Stimulated activated memory B cell treated with anti-CD40 and anti-IgM and Interleukin-4, amounts not matched to agents 10 μg/mL and 1 μg/mL and 100 μg/mL, for 72 hours (primary cell): ENCODE measurements around the gene TLE3.

Source experiments
- ATAC-seq: fragments of 150-1000 bp; cut with Tn5 transposase; 2 replicates; pipeline ENCODE4 v1.10.0; 2021
- H3K27ac Mint-ChIP-seq: one replicate; pipeline ENCODE4 v1.8.0; 2022; ENCODE audit warnings: mild to moderate bottlenecking, mixed read lengths
- H3K27me3 Mint-ChIP-seq: one replicate; pipeline ENCODE4 v1.8.0; 2022; ENCODE audit warnings: mixed read lengths
- H3K36me3 Mint-ChIP-seq: one replicate; pipeline ENCODE4 v1.8.0; 2022; ENCODE audit warnings: mixed read lengths
- H3K4me1 Mint-ChIP-seq: one replicate; pipeline ENCODE4 v1.8.0; 2022; ENCODE audit warnings: mixed read lengths
- H3K4me3 Mint-ChIP-seq: one replicate; pipeline ENCODE4 v1.8.0; 2022; ENCODE audit warnings: mild to moderate bottlenecking, moderate library complexity, mixed read lengths
- H3K9me3 Mint-ChIP-seq: one replicate; pipeline ENCODE4 v1.8.0; 2022; ENCODE audit warnings: mixed read lengths

The TLE3 gene

DNA sequence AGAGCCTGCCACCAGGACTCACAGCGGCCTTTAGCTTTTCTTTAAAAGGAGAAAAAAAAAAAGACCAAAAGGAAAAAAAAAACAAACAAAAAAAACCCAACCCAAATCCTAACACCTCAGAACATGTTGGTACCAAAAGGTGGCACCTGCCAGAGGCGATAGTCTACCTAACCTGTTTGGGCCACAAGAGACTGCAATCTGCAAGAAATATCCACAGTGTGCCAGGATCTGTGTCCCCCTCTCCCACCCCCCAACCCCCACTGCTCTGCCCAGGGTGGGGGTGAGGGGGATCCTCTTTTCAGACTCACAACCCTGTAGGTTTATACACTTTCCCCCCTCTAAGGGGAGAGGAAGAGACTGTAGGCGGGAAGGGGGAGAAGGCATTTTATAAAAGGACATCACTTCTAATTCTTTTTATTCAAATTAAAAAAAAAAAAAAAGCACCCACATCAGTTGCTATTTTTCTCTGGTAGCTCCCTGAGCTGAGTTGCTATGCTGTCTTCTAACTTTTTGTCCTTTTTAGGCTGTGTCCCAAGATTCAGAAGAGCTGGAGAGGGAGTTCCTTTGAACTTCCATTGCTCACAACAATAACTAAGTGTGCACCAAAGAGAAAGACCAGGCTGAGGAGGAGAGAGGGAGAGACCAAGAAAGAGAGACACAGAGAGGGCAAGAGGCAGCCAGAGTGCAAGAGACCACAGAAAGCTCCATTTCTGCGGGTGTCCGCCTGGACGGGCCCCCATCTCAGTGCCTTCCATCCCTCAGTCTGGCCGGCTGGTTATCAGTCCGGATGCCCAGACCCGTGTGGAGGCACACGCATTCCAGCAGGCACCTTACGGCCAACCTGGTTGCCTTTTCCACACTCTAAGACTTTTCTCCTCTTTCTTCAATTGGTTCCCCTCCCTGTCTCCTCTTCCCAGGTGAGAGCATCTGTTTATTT lies 48.9 kb downstream of the TLE3 start:
- Mint-ChIP-seq H3K4me3 (no peak overlapping the region), H3K27me3 (no peaks in the 10 kb centered on the region), H3K9me3 (peaks cover 3% of the 10 kb centered on the region), H3K27ac (peak overlapping the region; percentile 56), H3K36me3 (peaks cover 60% of the 10 kb centered on the region), H3K4me1 (peaks cover 7% of the 10 kb centered on the region)
- no peak for ATAC-seq

DNA sequence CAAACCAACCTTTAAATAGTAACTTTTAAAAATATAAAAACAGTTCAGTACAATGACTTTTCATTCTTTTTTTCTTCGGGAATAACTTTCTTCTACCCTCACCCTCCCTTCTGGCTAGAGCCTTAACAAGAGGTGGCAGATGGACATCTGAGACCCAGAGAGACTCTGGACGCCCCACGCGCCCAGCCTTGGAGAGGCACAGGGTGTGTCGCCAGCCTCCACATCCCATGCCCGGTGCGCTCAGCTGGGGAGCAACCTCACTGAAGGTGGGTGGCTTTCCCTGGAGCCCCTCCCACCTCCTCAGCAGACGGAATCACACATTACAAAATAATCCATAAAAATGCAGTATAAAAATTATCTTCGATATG lies 49.5 kb downstream of the TLE3 start:
- no peak for ATAC-seq
- H3K36me3 Mint-ChIP-seq: peaks cover 57% of the 10 kb centered on the region
- peaks cover 3% of the 10 kb centered on the region for H3K9me3 Mint-ChIP-seq
- H3K4me3 Mint-ChIP-seq: no peak overlapping the region
- H3K27ac Mint-ChIP-seq: no peak overlapping the region
- H3K4me1 Mint-ChIP-seq: peaks cover under 1% of the 10 kb centered on the region
- H3K27me3 Mint-ChIP-seq: no peaks in the 10 kb centered on the region

DNA sequence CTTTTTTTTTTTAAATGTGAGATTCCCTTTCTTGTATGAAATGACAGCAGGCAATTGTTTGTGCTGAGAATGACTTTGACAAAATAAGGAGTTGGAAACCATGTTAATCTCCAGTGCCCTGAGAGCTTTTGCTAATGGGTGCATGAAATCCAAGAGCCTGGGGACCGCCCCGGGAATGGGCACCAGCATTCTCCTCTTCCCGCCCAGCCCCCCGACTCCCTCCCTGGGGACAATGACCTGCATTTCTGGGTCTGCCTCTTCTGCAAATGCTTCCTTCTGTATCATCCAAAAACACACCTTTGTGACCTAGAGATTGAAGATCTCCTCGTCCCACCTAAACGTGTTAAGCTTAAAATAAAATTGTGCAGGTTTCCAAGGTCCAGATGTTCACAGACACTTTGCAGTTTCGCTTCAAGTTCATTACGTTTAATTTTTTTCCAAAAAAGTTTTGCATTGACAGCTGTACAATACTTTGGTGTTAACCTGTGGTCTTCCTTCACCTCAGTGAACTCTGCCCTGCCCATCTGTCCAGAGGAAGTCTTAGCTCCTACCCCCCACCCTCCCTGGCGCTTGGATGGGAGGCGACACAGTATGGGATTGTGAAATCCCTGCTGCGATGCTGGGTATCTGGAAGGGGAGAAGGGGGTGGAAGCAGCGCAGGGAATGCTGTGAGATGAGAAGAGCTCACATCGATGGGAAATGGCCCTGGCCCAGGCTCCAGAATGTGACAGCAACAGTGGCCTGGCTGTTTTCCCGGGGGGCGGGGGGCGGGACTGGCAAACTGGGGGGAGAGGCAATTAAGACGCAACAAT lies 50.1 kb downstream of the TLE3 start:
- no peak overlapping the region for H3K4me3 Mint-ChIP-seq
- peaks cover 6% of the 10 kb centered on the region for H3K9me3 Mint-ChIP-seq
- peak overlapping the region; percentile 18 for H3K27ac Mint-ChIP-seq
- H3K36me3 Mint-ChIP-seq: peaks cover 57% of the 10 kb centered on the region
- ATAC-seq: no peak
- peaks cover 4% of the 10 kb centered on the region for H3K4me1 Mint-ChIP-seq
- no peaks in the 10 kb centered on the region for H3K27me3 Mint-ChIP-seq

DNA sequence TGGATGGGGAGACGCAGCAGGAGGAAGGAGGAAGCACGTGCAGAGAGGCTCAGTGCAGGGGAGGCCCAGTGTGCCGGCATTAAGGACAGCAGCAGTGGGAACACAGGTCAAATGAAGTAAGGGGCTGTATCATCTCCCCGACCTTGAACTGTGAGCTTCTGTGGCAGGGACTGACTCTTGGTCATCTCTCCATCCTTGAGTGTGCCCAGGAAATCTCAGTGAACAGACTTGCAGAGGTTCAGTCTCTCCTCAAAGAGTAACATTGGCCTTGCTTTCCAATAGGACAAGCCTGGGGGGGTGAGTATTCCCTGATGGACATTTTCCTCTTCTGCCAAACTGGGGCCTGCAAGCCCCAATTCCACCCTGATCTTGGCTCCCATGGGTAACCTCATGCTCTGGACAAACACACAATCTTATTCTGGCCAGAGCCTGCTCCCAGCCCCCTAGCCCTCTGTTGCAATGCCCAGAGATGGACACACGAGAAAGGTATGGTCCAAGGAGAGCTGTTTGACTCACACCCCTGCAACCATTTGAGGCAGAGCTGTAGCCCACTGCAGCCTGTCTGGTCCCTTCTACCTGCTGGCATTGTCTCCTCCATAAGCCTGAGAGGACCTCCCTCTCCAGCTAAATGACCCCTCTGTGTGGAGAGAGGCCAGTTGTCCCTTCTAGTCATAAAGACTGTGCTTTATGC lies 50.9 kb downstream of the TLE3 start:
- peak overlapping the region; percentile 18 for H3K27ac Mint-ChIP-seq
- no peak for ATAC-seq
- no peak overlapping the region for H3K4me3 Mint-ChIP-seq
- peaks cover 58% of the 10 kb centered on the region for H3K36me3 Mint-ChIP-seq
- peaks cover 12% of the 10 kb centered on the region for H3K4me1 Mint-ChIP-seq
- H3K9me3 Mint-ChIP-seq: peaks cover 8% of the 10 kb centered on the region
- H3K27me3 Mint-ChIP-seq: no peaks in the 10 kb centered on the region

DNA sequence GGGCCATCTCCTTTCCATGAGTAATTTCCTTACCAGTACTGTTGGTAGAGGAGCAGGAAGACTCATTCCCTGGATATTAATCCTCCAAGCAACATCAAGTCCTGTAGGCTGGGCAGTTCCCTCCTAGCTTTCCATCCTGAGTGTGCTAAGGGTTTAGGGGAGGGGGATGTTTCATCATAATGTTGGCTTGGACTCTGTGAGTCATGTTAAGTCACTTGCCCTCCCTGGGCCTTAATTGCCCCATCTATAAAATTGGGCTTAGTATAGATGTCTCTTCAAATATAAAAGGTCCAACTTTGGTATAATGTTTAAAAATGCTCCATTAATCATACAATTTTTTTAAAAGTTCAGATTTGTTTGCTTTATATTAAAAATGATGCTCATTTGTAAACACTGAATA lies 52.7 kb downstream of the TLE3 start:
- no peak for ATAC-seq
- Mint-ChIP-seq H3K4me1 (peaks cover 23% of the 10 kb centered on the region), H3K36me3 (peaks cover 42% of the 10 kb centered on the region), H3K9me3 (peaks cover 8% of the 10 kb centered on the region), H3K27ac (no peak overlapping the region), H3K4me3 (no peak overlapping the region), H3K27me3 (no peaks in the 10 kb centered on the region)

DNA sequence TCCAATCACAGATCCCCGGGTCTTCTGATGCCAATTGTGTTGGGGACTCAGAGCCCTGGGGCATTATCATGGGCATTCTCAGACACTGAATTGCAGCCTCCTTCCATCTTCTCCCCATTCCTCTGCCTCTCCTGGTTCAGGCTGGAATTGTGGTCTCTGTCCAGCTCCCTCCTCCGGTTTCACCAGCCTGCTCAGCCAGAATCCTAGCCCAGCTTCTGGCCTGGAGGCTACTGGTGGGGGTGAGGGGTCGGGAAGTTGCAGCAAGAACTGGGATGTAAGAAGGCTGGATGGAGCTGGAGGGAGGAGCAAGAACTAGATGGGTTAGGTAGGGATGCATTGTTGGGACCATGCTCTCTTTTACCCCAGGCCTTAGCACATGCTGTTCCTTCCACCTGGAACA lies 53.5 kb downstream of the TLE3 start:
- H3K9me3 Mint-ChIP-seq: peaks cover 8% of the 10 kb centered on the region
- no peak overlapping the region for H3K27ac Mint-ChIP-seq
- H3K4me1 Mint-ChIP-seq: peaks cover 28% of the 10 kb centered on the region
- H3K4me3 Mint-ChIP-seq: no peak overlapping the region
- H3K27me3 Mint-ChIP-seq: no peaks in the 10 kb centered on the region
- no peak for ATAC-seq
- peaks cover 33% of the 10 kb centered on the region for H3K36me3 Mint-ChIP-seq

DNA sequence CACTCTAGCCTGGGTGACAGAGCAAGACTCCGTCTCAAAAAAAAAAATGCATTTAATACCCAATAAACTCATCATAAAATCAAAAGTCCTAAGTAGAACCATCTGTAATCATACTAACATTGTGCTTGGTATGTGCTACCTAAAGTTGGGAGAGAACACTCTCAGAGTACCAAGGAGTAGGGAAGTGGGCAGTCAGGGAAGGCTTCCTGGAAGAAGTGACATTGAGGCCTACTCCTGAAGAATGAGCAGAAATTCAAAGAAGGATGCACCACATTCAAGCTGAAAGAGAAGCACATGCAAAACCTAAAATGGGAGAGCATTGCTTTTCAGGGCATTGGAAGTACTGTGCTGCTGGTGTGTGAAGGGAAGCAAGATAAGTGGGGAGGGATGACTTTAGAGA lies 54.1 kb downstream of the TLE3 start:
- H3K36me3 Mint-ChIP-seq: peaks cover 28% of the 10 kb centered on the region
- no peak for ATAC-seq
- H3K9me3 Mint-ChIP-seq: peaks cover 8% of the 10 kb centered on the region
- no peak overlapping the region for H3K27ac Mint-ChIP-seq
- no peak overlapping the region for H3K4me3 Mint-ChIP-seq
- peaks cover 34% of the 10 kb centered on the region for H3K4me1 Mint-ChIP-seq
- no peaks in the 10 kb centered on the region for H3K27me3 Mint-ChIP-seq

DNA sequence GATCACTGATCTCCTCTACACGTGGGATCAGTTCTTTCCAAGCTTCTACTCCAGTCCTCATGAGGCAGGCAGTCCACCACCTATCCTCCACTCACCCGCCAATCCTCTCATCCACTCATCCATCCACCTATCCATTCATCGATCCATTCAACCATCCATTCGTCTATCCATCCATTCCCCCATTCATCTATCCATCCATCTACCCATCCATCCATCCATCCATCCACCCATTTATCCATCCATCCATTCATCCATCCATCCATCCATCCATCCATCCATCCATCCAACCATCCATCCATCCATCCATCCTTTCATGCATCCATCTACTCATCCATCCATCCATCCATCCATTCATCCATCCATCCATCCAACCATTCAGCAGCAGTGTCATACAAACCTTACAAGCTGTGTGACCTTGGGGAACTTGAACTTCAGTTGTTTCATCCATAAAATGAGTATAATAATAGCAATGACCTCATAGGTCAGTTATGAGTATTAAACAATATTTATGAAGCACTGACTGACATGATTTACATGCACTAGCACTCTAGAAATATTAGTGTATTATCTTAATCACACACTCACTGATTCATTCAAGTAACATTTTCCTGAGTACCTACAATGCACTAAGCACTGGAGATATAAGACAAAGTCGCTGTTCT lies 55.0 kb downstream of the TLE3 start:
- H3K27ac Mint-ChIP-seq: peak overlapping the region; percentile 11
- no peak for ATAC-seq
- H3K4me1 Mint-ChIP-seq: peaks cover 43% of the 10 kb centered on the region
- peaks cover 28% of the 10 kb centered on the region for H3K36me3 Mint-ChIP-seq
- no peak overlapping the region for H3K4me3 Mint-ChIP-seq
- H3K27me3 Mint-ChIP-seq: no peaks in the 10 kb centered on the region
- peaks cover 8% of the 10 kb centered on the region for H3K9me3 Mint-ChIP-seq

DNA sequence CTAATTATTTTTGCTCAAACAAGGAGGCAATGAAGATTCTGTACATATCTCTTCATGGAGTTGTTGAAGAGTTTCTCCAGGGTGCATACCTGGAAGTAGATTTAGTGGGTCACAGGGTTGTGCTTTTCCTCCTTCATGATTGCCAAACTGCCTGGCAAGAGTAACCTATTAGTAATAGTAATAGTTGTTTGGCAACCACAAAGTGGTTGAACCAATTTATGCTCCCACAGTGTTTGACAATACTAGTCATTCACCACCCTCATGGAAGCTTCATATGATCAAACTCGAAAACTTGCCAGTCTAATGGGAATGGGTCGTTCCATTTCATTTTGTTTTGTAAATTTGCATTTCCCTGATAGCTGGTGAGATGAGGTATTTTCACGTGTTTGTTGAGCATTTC lies 57.8 kb downstream of the TLE3 start:
- Mint-ChIP-seq H3K9me3 (peaks cover 8% of the 10 kb centered on the region), H3K36me3 (peaks cover 22% of the 10 kb centered on the region), H3K27me3 (no peaks in the 10 kb centered on the region), H3K4me1 (peaks cover 70% of the 10 kb centered on the region), H3K4me3 (no peak overlapping the region), H3K27ac (no peak overlapping the region)
- no peak for ATAC-seq

DNA sequence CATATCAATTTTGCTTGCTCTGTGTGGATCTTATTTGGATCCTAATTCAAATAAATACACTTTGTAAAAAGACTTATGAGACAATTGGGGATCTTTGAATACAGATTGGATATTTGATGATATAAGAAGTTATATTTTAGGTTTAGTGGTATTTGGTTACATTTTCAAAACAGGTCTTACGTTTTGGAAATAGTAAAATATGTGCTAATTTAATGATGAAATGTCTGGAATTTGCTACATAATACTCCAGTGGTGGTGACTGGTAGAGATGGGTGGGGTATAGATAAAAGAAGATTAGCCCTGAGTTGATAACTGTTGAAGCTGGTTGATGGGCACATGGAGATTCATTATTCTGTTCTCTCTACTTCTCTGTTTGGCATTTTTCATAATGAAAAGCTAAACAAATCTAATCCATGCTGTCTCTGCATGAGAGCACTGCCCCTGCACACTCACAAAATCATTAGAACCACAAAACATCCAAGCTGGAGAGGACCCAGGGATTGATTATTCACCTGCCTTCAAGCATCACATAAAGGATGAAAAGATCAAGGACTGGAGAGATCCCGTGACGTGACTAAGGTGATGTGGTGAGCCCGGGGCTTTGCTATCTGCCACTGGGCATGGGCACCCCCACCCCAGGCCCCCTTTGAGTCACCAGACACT lies 58.9 kb downstream of the TLE3 start:
- peaks cover 12% of the 10 kb centered on the region for H3K36me3 Mint-ChIP-seq
- peaks cover 5% of the 10 kb centered on the region for H3K9me3 Mint-ChIP-seq
- no peak overlapping the region for H3K4me3 Mint-ChIP-seq
- H3K4me1 Mint-ChIP-seq: peaks cover 81% of the 10 kb centered on the region
- no peaks in the 10 kb centered on the region for H3K27me3 Mint-ChIP-seq
- peak overlapping the region; percentile 60 for H3K27ac Mint-ChIP-seq
- no peak for ATAC-seq

DNA sequence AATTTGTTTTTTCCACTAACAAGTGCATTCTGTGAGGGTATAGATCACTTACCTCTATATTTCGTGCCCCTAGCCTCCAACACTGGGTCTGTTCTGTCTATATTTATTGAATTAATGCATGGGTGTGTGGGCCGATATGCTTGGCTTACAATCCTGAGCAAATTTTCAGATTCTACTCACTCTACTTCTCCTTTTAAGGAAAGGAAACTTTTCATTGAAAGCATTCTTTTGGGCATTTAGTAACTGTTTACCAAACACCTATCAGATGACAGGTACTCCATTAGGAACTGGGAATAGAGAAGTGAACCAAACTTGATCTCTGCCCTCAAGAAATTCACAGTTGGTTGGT lies 60.5 kb downstream of the TLE3 start:
- H3K27ac Mint-ChIP-seq: peak overlapping the region; percentile 77
- no peak overlapping the region for H3K4me3 Mint-ChIP-seq
- no peaks in the 10 kb centered on the region for H3K27me3 Mint-ChIP-seq
- H3K9me3 Mint-ChIP-seq: no peaks in the 10 kb centered on the region
- peak; percentile 22 for ATAC-seq
- no peaks in the 10 kb centered on the region for H3K36me3 Mint-ChIP-seq
- H3K4me1 Mint-ChIP-seq: peaks cover 75% of the 10 kb centered on the region

DNA sequence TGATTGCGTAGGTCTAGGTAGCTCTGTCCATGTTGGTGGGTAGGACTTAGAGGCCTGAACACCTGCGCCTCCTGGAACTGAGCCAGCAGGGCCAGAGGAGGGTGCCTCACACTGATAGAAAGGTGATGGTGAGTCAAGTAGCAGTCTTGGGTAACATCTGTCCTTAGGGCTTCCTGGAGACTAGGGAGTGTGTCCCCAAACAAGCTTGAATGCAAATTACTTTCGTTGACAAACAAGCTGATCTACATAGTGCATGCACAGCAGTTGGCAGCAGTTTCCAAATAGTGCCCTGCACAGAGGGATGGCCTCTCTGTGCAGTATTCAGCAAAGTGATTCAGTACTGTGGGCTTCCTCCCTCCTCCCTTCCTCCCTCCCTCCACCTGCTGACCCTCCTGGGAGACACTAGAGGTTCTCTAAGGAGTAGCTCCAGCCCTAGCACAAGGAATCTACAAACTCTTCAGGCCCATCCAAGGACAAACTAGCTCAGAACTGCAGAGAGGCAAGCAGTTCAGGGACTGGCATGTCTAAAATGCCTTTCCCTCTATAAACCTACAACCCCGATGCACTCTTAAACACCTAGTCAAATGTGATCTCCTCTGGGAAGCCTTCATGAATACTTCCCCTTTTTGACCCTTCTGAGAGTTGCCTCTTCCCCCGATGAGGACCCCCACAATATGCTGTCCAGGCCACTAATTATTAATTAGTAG lies 61.0 kb downstream of the TLE3 start:
- peak overlapping the region; percentile 77 for H3K27ac Mint-ChIP-seq

DNA sequence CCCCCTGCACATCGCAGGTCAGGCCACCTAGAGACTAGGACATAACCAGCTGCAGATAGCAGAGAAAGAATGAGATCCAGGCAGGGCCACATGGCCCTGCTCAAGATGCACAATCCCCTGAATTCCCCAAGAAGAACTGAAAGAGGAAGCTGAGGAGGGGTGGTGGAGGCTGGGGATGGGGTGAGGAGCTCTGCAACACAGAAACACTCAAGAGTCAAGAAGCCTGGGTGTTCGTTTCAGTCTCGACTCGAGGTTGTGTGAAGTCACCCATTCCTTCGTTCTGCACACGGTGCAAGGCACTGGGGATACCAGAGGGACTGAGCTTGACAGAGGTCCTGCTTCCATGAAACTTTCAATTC lies 62.0 kb downstream of the TLE3 start:
- Mint-ChIP-seq H3K27ac (peak overlapping the region; percentile 77), H3K36me3 (peaks cover 6% of the 10 kb centered on the region), H3K4me3 (peak overlapping the region; percentile 28), H3K27me3 (no peaks in the 10 kb centered on the region), H3K4me1 (peaks cover 73% of the 10 kb centered on the region), H3K9me3 (no peaks in the 10 kb centered on the region)
- peak; percentile 89 for ATAC-seq

More for the DNA sequence above, 61.0 kb downstream of the TLE3 start:
- Mint-ChIP-seq H3K4me3 (peak overlapping the region; percentile 6), H3K4me1 (peaks cover 69% of the 10 kb centered on the region), H3K9me3 (no peaks in the 10 kb centered on the region), H3K36me3 (no peaks in the 10 kb centered on the region), H3K27me3 (no peaks in the 10 kb centered on the region)
- peak; percentile 85 for ATAC-seq
